Measurements from ENCODE around the gene FBXW11.

Gene FBXW11

GRCh38 chr5:171907725-171908343, 98.6 kb downstream of the FBXW11 start:
- no peaks in the 10 kb centered on the region for H3K27me3 ChIP-seq (ENCODE audit: insufficient read depth, poor library complexity, severe bottlenecking)
- DNase-seq (ENCODE audit: low read depth in 1 of 2, low spot score in 1 of 2), result peak; percentile 38 to 60
- H3K4me3 ChIP-seq (replicated peaks; ENCODE audit: insufficient read depth, low read length), result no peak overlapping the region
- TF ChIP-seq GABPA (IDR thresholded peaks at IDR 0.05; ENCODE audit: low read depth) (no peak), POLR2AphosphoS5 (IDR thresholded peaks at IDR 0.05; ENCODE audit: low read depth) (no peak), SPI1 (IDR thresholded peaks at IDR 0.05; ENCODE audit: borderline replicate concordance, low read depth) (no peak)
- TF ChIP-seq, protein P1, sequence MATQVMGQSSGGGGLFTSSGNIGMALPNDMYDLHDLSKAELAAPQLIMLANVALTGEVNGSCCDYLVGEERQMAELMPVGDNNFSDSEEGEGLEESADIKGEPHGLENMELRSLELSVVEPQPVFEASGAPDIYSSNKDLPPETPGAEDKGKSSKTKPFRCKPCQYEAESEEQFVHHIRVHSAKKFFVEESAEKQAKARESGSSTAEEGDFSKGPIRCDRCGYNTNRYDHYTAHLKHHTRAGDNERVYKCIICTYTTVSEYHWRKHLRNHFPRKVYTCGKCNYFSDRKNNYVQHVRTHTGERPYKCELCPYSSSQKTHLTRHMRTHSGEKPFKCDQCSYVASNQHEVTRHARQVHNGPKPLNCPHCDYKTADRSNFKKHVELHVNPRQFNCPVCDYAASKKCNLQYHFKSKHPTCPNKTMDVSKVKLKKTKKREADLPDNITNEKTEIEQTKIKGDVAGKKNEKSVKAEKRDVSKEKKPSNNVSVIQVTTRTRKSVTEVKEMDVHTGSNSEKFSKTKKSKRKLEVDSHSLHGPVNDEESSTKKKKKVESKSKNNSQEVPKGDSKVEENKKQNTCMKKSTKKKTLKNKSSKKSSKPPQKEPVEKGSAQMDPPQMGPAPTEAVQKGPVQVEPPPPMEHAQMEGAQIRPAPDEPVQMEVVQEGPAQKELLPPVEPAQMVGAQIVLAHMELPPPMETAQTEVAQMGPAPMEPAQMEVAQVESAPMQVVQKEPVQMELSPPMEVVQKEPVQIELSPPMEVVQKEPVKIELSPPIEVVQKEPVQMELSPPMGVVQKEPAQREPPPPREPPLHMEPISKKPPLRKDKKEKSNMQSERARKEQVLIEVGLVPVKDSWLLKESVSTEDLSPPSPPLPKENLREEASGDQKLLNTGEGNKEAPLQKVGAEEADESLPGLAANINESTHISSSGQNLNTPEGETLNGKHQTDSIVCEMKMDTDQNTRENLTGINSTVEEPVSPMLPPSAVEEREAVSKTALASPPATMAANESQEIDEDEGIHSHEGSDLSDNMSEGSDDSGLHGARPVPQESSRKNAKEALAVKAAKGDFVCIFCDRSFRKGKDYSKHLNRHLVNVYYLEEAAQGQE (IDR thresholded peaks at IDR 0.05; ENCODE audit: insufficient replicate concordance, low read depth), result no peak
- TF ChIP-seq, protein P2, sequence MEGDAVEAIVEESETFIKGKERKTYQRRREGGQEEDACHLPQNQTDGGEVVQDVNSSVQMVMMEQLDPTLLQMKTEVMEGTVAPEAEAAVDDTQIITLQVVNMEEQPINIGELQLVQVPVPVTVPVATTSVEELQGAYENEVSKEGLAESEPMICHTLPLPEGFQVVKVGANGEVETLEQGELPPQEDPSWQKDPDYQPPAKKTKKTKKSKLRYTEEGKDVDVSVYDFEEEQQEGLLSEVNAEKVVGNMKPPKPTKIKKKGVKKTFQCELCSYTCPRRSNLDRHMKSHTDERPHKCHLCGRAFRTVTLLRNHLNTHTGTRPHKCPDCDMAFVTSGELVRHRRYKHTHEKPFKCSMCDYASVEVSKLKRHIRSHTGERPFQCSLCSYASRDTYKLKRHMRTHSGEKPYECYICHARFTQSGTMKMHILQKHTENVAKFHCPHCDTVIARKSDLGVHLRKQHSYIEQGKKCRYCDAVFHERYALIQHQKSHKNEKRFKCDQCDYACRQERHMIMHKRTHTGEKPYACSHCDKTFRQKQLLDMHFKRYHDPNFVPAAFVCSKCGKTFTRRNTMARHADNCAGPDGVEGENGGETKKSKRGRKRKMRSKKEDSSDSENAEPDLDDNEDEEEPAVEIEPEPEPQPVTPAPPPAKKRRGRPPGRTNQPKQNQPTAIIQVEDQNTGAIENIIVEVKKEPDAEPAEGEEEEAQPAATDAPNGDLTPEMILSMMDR (IDR thresholded peaks at IDR 0.05; ENCODE audit: insufficient read depth, low read length), result peak; percentile 40
- H3K27ac ChIP-seq (replicated peaks), result no peak overlapping the region

DNA sequence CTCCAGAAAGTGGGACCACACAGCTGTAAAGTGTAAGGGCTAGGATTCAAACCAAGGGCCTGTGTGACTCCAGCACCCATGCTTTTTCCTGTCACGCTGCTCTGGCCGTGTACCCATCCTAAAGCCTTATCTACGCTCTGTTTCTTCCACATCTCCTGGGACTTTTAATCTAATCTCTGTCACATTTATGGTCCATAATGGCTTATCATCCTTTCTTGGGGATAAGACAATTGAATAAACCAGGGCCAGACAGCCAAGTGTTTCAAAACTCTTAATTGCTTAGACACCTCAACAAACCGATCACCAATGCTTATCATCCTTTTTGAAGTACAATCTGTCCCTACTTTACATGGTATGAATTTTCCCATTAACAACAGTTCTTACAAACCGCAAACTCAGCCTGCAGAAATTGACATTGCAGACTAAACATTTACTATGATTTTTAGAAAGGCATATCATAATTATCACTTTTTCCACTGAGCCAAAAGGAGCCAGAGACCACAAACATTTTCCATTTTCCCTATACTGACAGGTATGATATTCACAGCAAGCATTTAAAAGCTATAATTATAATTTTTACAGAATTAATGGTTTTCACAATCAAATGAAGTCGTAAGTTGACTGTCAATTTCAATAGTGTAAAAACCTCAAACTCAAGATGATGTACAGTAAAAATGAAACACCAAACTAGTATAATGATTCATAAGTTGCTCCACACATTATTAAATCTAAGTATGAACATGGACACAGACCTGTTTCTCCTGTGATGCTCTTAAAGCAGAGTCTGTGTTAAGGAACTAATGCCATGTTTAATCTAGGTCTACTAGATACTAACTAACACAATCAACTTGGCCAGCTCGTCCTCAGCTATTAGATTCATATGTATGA, 99.5 kb downstream of the FBXW11 start:
- H3K4me3 ChIP-seq (replicated peaks; ENCODE audit: insufficient read depth, low read length), result no peak overlapping the region
- TF ChIP-seq SPI1 (IDR thresholded peaks at IDR 0.05; ENCODE audit: borderline replicate concordance, low read depth) (no peak), GABPA (IDR thresholded peaks at IDR 0.05; ENCODE audit: low read depth) (no peak), POLR2AphosphoS5 (IDR thresholded peaks at IDR 0.05; ENCODE audit: low read depth) (no peak)
- TF ChIP-seq, protein P2 (IDR thresholded peaks at IDR 0.05; ENCODE audit: insufficient read depth, low read length), result no peak
- TF ChIP-seq, protein P1 (IDR thresholded peaks at IDR 0.05; ENCODE audit: insufficient replicate concordance, low read depth), result no peak
- no peaks in the 10 kb centered on the region for H3K27me3 ChIP-seq (ENCODE audit: insufficient read depth, poor library complexity, severe bottlenecking)
- DNase-seq (ENCODE audit: low read depth in 1 of 2, low spot score in 1 of 2), result no peak
- H3K27ac ChIP-seq (replicated peaks), result no peak overlapping the region

GRCh38 chr5:171906066-171906570, 100.3 kb downstream of the FBXW11 start:
- DNase-seq (ENCODE audit: low read depth in 1 of 2, low spot score in 1 of 2), result no peak
- TF ChIP-seq, protein P2 (IDR thresholded peaks at IDR 0.05; ENCODE audit: insufficient read depth, low read length), result no peak
- TF ChIP-seq POLR2AphosphoS5 (IDR thresholded peaks at IDR 0.05; ENCODE audit: low read depth) (no peak), GABPA (IDR thresholded peaks at IDR 0.05; ENCODE audit: low read depth) (no peak), SPI1 (IDR thresholded peaks at IDR 0.05; ENCODE audit: borderline replicate concordance, low read depth) (no peak)
- TF ChIP-seq, protein P1 (IDR thresholded peaks at IDR 0.05; ENCODE audit: insufficient replicate concordance, low read depth), result no peak
- Histone ChIP-seq H3K4me3 (replicated peaks; ENCODE audit: insufficient read depth, low read length) (no peak overlapping the region), H3K27ac (replicated peaks) (no peak overlapping the region), H3K27me3 (ENCODE audit: insufficient read depth, poor library complexity, severe bottlenecking) (no peaks in the 10 kb centered on the region)
